K562 (cell line): ENCODE measurements around the gene CD79A. TPM values are rescaled to one million over a fixed set of nuclear protein-coding genes. Genes with fewer than 3 reads are reported as not detected.

Source experiments
- ATAC-seq: fragments of 200-7000 bp; cut with Tn5 transposase; 3 replicates; pipeline ENCODE4 v1.9.1; 2020; ENCODE audit warnings: moderate library complexity
- BruUV-seq: library from RNA; stranded (reverse); fragments of 400-500 nt; replicated peaks from 2 replicates; lab custom pipeline; 2021; lab: Mats Ljungman, UMichigan
- CTCF ChIA-PET: fragments of 300-600 bp; formaldehyde crosslinking; extraction: SDS; loops from one replicate; lab custom pipeline; 2021; ENCODE audit warnings: low intra/inter-chr PET ratio; lab: Yijun Ruan, JAX
- POLR2A ChIA-PET: fragments of 300-600, 350-650 bp; sonication (Branson Sonifier 250); formaldehyde crosslinking; extraction: SDS; loops from one replicate; lab custom pipeline; 2021; ENCODE audit warnings: antibody characterized with exemption, inconsistent platforms; lab: Yijun Ruan, JAX
- DNase-seq, 4 experiments: peaks; one replicate each; pipeline versions ENCODE4 v3.0.0 to v3.0.0-alpha.2; 2011 to 2018; ENCODE audit warnings: low spot score in 3 of 4, mixed read lengths in 3 of 4; ENCODE audit errors: extremely low read depth in 1 of 4
- FAIRE-seq: peaks from 2 replicates; lab custom pipeline; 2011; peaks lifted over from hg19 to GRCh38; lab: Jason Lieb, UNC
- H2AFZ ChIP-seq: 2 replicates; pipeline ENCODE4 v1.6.0; 2011; ENCODE audit warnings: low read depth, low read length, control low read depth, inconsistent platforms
- H3K27ac ChIP-seq: fragments of 200-600 bp; 3 replicates; pipeline ENCODE4 v1.8.0; 2011; ENCODE audit warnings: low read depth, mild to moderate bottlenecking, control low read depth, inconsistent platforms, low read length, moderate library complexity, mixed read lengths; ENCODE audit errors: extremely low read depth
- H3K27me3 ChIP-seq, 2 experiments: fragments of 300-600 bp in 1 of 2; 2 replicates in 1 of 2; 3 replicates in 1 of 2; pipeline versions ENCODE4 v1.6.0 to v1.8.0; 2011; ENCODE audit warnings: inconsistent platforms in 2 of 2, low read length in 2 of 2, mild to moderate bottlenecking in 1 of 2, mixed read lengths in 1 of 2, moderate library complexity in 1 of 2; ENCODE audit not compliant: control insufficient read depth in 2 of 2, insufficient read depth in 2 of 2
- H3K36me3 ChIP-seq: fragments of 300-600 bp; 3 replicates; pipeline ENCODE4 v1.8.0; 2011; ENCODE audit warnings: mild to moderate bottlenecking, low read length, inconsistent platforms; ENCODE audit not compliant: control insufficient read depth, insufficient read depth
- H3K4me1 ChIP-seq, 2 experiments: fragments of 200-600 bp in 1 of 2; replicated peaks in 1 of 2; 2 replicates in 1 of 2; 3 replicates in 1 of 2; pipeline versions ENCODE4 v1.5.1 to v1.8.0; 2011; ENCODE audit warnings: inconsistent platforms in 2 of 2, low read length in 2 of 2, mild to moderate bottlenecking in 1 of 2, mixed read lengths in 1 of 2, moderate library complexity in 1 of 2; ENCODE audit not compliant: control insufficient read depth in 2 of 2, insufficient read depth in 2 of 2
- H3K4me2 ChIP-seq: 2 replicates; pipeline ENCODE4 v1.6.1; 2011; ENCODE audit warnings: low read length, control low read depth, inconsistent platforms, mixed read lengths; ENCODE audit not compliant: insufficient read depth
- H3K4me3 ChIP-seq: fragments of 200-600 bp; sonication (generic), shearing (Covaris generic); 2 replicates; pipeline ENCODE4 v1.5.1; 2016; ENCODE audit warnings: control low read depth, inconsistent platforms
- H3K79me2 ChIP-seq: fragments of 200-600 bp; 3 replicates; pipeline ENCODE4 v1.8.0; 2011; ENCODE audit warnings: low read length, inconsistent platforms; ENCODE audit not compliant: control insufficient read depth, insufficient read depth
- H3K9ac ChIP-seq, 2 experiments: 2 replicates each; pipeline versions ENCODE4 v1.6.0 to v1.6.1; 2011; ENCODE audit warnings: low read depth in 2 of 2, low read length in 2 of 2, control low read depth in 1 of 2, inconsistent platforms in 1 of 2, mild to moderate bottlenecking in 1 of 2, mixed read lengths in 1 of 2; ENCODE audit not compliant: insufficient read depth in 1 of 2
- H3K9me1 ChIP-seq: one replicate; pipeline ENCODE4 v1.6.0; 2011; ENCODE audit warnings: inconsistent platforms, mild to moderate bottlenecking, low read length, moderate library complexity; ENCODE audit not compliant: control insufficient read depth, insufficient read depth
- H3K9me3 ChIP-seq: replicated peaks from 2 replicates; pipeline ENCODE4 v1.5.1; 2011; ENCODE audit warnings: low read depth, low read length, inconsistent platforms; ENCODE audit not compliant: control insufficient read depth, insufficient read depth
- H4K20me1 ChIP-seq: replicated peaks from 2 replicates; pipeline ENCODE4 v1.6.1; 2011; ENCODE audit warnings: low read length, inconsistent platforms, mixed read lengths; ENCODE audit not compliant: control insufficient read depth, insufficient read depth
- CSDE1 ChIP-seq, 2 experiments: fragments of 450-650 bp; IDR thresholded peaks; 2 replicates each; pipeline ENCODE4 v1.6.1; 2016; ENCODE audit warnings: mild to moderate bottlenecking in 1 of 2
- HNRNPLL ChIP-seq: fragments of 200-400 bp; formaldehyde crosslinking; IDR thresholded peaks from 2 replicates; pipeline ENCODE4 v1.6.1; 2017; ENCODE audit warnings: low read length, low read depth, mild to moderate bottlenecking; ENCODE audit not compliant: poor library complexity, severe bottlenecking
- KLF13 ChIP-seq: fragments of 450-650 bp; IDR thresholded peaks from 2 replicates; pipeline ENCODE4 v1.6.1; 2016; ENCODE audit warnings: missing genetic modification characterization, low read depth, mild to moderate bottlenecking, missing compliant biosample characterization, moderate library complexity, borderline replicate concordance
- NR4A1 ChIP-seq, 2 experiments: fragments of 250-450 bp in 1 of 2; fragments of 450-650 bp in 1 of 2; sonication (Bioruptor Pico) in 1 of 2; IDR thresholded peaks; 2 replicates each; pipeline versions ENCODE4 v1.4.0 to v1.6.1; 2016 to 2020; ENCODE audit warnings: mild to moderate bottlenecking in 2 of 2, missing compliant biosample characterization in 1 of 2, missing genetic modification characterization in 1 of 2, moderate library complexity in 1 of 2
- POLR2G ChIP-seq: fragments of 200-400 bp; formaldehyde crosslinking; IDR thresholded peaks from 2 replicates; pipeline ENCODE4 v1.6.1; 2017; ENCODE audit warnings: low read depth, mild to moderate bottlenecking, antibody characterized with exemption, low read length, moderate library complexity
- RBFOX2 ChIP-seq: fragments of 200-400 bp; formaldehyde crosslinking; IDR thresholded peaks from 2 replicates; pipeline ENCODE4 v1.6.1; 2017; ENCODE audit warnings: low read depth, mild to moderate bottlenecking, low read length, moderate library complexity
- ZKSCAN8 ChIP-seq: fragments of 200-800 bp; sonication (Bioruptor generic); IDR thresholded peaks from 2 replicates; pipeline ENCODE4 v1.6.1; 2016; ENCODE audit warnings: missing genetic modification characterization, missing compliant biosample characterization
- ZNF224 ChIP-seq: sonication (generic); formaldehyde crosslinking; IDR thresholded peaks from 2 replicates; pipeline ENCODE4 v1.8.0; 2022; ENCODE audit warnings: mild to moderate bottlenecking, missing genetic modification reagents
- ZNF3 ChIP-seq: fragments of 250-450 bp; sonication (Bioruptor Pico); IDR thresholded peaks from 2 replicates; pipeline ENCODE4 v1.5.0; 2021; ENCODE audit warnings: mild to moderate bottlenecking, moderate library complexity
- ZNF431 ChIP-seq: sonication (generic); formaldehyde crosslinking; IDR thresholded peaks from 2 replicates; pipeline ENCODE4 v1.8.0; 2022; ENCODE audit warnings: mild to moderate bottlenecking, missing genetic modification reagents
- ZNF707 ChIP-seq: fragments of 250-450 bp; sonication (Bioruptor Pico); conservative IDR thresholded peaks from 2 replicates; pipeline ENCODE4 v1.8.0; 2022; ENCODE audit warnings: inconsistent platforms, mild to moderate bottlenecking, moderate library complexity
- WGBS: fragments of 100-300 bp; shearing (Covaris generic); methylation state at CpG from one replicate; pipeline ENCODE4 v1.1.6; 2016; ENCODE audit warnings: low coverage, mixed read lengths; ENCODE audit not compliant: insufficient coverage; ENCODE audit errors: missing lambda C conversion rate; 5-methylcytosine and 5-hydroxymethylcytosine counted together
- in situ Hi-C: fragments of 300-500 bp; cut with MboI; formaldehyde crosslinking; loops from 4 replicates; pipeline ENCODE4 v1.15.0; 2018; ENCODE audit warnings: inconsistent platforms, mixed read lengths
- intact Hi-C: fragments of 100-400 bp; cut with micrococcal nuclease; formaldehyde crosslinking; loops from 2 replicates; pipeline ENCODE4 v1.14.2; 2022
- polyA plus RNA-seq, 8 experiments: library from polyadenylated mRNA; depleted of rRNA in 4 of 8; stranded (reverse) in 5 of 8; unstranded in 3 of 8; fragments of >200 nt; fragmentation: Nextera tagmentation in 2 of 8; fragmentation: Illumina TruSeq in 1 of 8; extraction: Ambion mirVana in 2 of 8; extraction: Trizol in 1 of 8; gene quantifications; 2 replicates each; pipeline versions ENCODE4 v1.2.1 to v1.2.3, GENCODE V29; 2011 to 2014; ENCODE audit warnings: inconsistent platforms in 1 of 8, missing spikeins in 1 of 8
- total RNA-seq, 7 experiments: library from RNA; depleted of rRNA in 6 of 7; stranded (reverse); fragments of >200 nt in 6 of 7; fragmentation: Illumina TruSeq in 2 of 7; extraction: Trizol in 2 of 7; gene quantifications; 2 replicates each; pipeline versions ENCODE4 v1.2.1 to v1.2.3, GENCODE V29; 2011 to 2021; ENCODE audit warnings: low replicate concordance in 1 of 7

The CD79A gene
- total and polyA plus RNA-seq, 9 of the 15 experiments (the other 6 are each of a cell fraction or from before 2014, with no cell fraction given), result 0.04 to 0.72 (median 0.17) TPM; not detected in 3

DNA sequence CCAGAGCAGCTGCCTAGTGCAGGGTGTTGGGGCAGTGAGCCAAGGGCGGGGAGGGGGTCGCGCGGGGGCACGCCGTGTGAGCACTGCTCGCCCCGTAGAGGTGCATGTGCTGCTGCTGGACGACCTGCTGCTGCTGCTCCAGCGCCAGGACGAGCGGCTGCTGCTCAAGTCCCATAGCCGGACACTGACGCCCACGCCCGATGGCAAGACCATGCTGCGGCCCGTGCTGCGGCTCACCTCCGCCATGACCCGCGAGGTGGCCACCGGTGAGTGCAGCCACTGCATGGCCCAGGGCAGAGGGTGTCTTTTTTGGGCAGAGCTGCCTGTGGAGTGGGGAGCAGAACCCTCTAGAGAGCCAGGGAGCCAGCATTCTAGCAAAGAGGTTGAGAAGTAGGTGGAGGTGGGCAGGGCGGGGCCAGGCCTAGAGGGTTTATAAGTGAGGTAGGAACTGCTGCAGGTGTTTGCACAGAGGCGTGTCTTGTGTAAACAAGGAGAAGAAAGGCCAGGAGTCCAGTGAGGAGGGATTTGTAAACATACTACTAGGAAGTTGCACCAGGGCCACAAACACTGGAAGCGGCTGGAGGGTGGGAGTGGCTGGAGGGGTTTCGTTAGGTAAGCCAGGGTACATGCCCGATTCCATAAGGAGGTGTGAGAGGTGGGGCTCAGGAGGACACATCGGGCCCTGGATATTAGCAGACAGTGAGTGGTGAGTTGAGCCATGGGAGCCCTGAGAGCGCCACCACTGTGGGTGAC lies 27.2 kb downstream of the CD79A start:
- CTCF ChIA-PET, result no interaction called here
- TF ChIP-seq ZNF3 (CRISPR knock-in tag) (no peak), KLF13 (tag) (no peak), POLR2G (peak; percentile 38; the same call in 1 of the 2 replicates), CSDE1 (IDR thresholded peaks at IDR 0.05) (no peak), ZNF224 (no peak), NR4A1 (CRISPR knock-in tag; IDR thresholded peaks at IDR 0.05) (no peak), NR4A1 (tag; IDR thresholded peaks at IDR 0.05) (no peak), ZKSCAN8 (CRISPR knock-in tag) (no peak), ZNF707 (no peak), RBFOX2 (0 out of 2 replicates have a peak, but pooled peaks have one; percentile 11), ZNF431 (CRISPR knock-in tag) (no peak), HNRNPLL (no peak)
- H4K20me1 ChIP-seq, result no peaks in the 10 kb centered on the region
- peaks cover 4% of the 10 kb centered on the region for H3K9me1 ChIP-seq
- H3K27ac ChIP-seq, result no peak overlapping the region
- intact Hi-C loops, result no loop called here
- no peaks in the 10 kb centered on the region for H3K9me3 ChIP-seq
- H2AFZ ChIP-seq, result no peak overlapping the region
- no peak overlapping the region for H3K4me3 ChIP-seq
- no peak overlapping the region for H3K9ac ChIP-seq
- 93% methylated on average over 30 of the region's 30 CpGs for WGBS
- peaks cover 68% of the 10 kb centered on the region for H3K36me3 ChIP-seq
- H3K27me3 ChIP-seq, result no peaks in the 10 kb centered on the region
- no peak overlapping the region for H3K4me2 ChIP-seq
- FAIRE-seq (no peak), DNase-seq (no peak), ATAC-seq (no peak)
- in situ Hi-C loops, result no loop called here
- H3K4me1 ChIP-seq, result peaks cover 0 to 22% of the 10 kb centered on the region in 2 experiments; a peak in 2 of 5 replicates
- POLR2A ChIA-PET, result interaction anchor here (0.5 to 2.6 kb wide), 2 partner anchors 18 to 24 kb away, joined by 3 to 9 read pairs; partner anchors contain the start of gene ERFL
- no TSS peak for BruUV-seq
- no peaks in the 10 kb centered on the region for H3K79me2 ChIP-seq
